Right lobe of liver (tissue), 4 donors: ENCODE results near the gene AAGAB.

Source experiments
- POLR2A ChIP-seq: fragments of 450-650 bp; IDR thresholded peaks from one replicate; pipeline ENCODE4 v1.6.1; 2017; ENCODE audit warnings: antibody characterized with exemption, mild to moderate bottlenecking
- TF ChIP-seq, protein P1 (sequence below), 4 donors: fragments of 200-600 bp in 3 of 4; fragments of 450-650 bp in 1 of 4; IDR thresholded peaks; one replicate each; pipeline versions ENCODE4 v1.5.1 to v1.8.0; 2016 to 2022; ENCODE audit warnings: antibody characterized with exemption in 4 of 4, mild to moderate bottlenecking in 2 of 4
- donor health status: DM: no; HTN: no; CAD: no.
- donor health status: DM: no; HTN: no; CAD: no.
- donor health status: DM: no; HTN: yes; CAD: no.

DNA sequence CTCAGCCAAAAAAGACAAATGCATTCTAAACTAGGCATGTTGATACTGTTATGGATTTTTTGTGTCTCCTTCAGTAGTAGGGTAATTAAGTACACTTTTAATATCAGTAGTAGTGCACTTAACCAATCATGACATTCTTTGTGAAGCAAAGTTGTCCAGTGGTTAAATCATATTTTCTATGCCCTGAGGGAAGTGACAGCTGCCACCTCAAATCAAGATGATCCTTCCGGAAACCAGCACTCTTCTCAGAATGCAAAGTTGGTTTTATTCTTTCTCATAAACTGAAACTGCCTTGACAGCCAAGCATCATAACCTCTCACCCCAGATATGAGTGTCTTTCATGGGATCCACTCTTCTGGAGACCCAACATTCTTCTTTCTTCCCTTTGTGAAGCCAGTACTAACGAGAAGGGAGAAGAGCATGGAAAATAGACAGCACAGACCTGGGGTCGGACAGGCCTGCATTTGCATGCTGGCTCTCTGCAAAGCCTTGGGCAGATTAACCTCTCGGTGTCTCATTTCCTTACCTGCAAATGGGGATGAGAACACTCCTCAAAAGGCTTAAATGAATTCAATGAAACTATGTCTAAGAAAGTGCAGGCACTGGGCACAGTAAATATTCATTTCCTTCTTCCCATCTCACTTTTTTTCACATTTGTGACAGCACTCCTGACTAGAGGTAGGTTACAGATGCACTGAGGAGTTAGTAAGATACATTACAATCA is 13.2 kb downstream of the AAGAB start:
- TF ChIP-seq, protein P1, sequence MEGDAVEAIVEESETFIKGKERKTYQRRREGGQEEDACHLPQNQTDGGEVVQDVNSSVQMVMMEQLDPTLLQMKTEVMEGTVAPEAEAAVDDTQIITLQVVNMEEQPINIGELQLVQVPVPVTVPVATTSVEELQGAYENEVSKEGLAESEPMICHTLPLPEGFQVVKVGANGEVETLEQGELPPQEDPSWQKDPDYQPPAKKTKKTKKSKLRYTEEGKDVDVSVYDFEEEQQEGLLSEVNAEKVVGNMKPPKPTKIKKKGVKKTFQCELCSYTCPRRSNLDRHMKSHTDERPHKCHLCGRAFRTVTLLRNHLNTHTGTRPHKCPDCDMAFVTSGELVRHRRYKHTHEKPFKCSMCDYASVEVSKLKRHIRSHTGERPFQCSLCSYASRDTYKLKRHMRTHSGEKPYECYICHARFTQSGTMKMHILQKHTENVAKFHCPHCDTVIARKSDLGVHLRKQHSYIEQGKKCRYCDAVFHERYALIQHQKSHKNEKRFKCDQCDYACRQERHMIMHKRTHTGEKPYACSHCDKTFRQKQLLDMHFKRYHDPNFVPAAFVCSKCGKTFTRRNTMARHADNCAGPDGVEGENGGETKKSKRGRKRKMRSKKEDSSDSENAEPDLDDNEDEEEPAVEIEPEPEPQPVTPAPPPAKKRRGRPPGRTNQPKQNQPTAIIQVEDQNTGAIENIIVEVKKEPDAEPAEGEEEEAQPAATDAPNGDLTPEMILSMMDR (IDR thresholded peaks at IDR 0.05): no peak
- TF ChIP-seq POLR2A: no peak
